HFFc6 (cell line): Measurements from ENCODE around the gene PRR12. TPM values are rescaled to one million over a fixed set of nuclear protein-coding genes. Genes with fewer than 3 reads are reported as not detected.
A peak's percentile ranks its signal among the peaks of the same experiment; 100 is the strongest.
"Not testable (repeated sequence)": the region's sequence is repeated elsewhere in the genome, so short reads cannot be mapped to it uniquely, and the experiment has no call there.

Experiments used
- DNase-seq: peaks from one replicate; pipeline ENCODE4 v3.0.0-alpha.2; 2018
- H3K27ac Mint-ChIP-seq: 2 replicates; pipeline ENCODE4 v1.8.0; 2020; ENCODE audit warnings: mild to moderate bottlenecking, mixed read lengths
- H3K27me3 Mint-ChIP-seq: 2 replicates; pipeline ENCODE4 v1.8.0; 2021; ENCODE audit warnings: mild to moderate bottlenecking, moderate library complexity, mixed read lengths; ENCODE audit not compliant: insufficient read depth
- H3K36me3 Mint-ChIP-seq: 2 replicates; pipeline ENCODE4 v1.8.0; 2021; ENCODE audit warnings: low read depth, mixed read lengths
- H3K4me1 Mint-ChIP-seq: 2 replicates; pipeline ENCODE4 v1.8.0; 2020; ENCODE audit warnings: low read depth, mixed read lengths
- H3K4me3 Mint-ChIP-seq: 2 replicates; pipeline ENCODE4 v1.8.0; 2020; ENCODE audit warnings: mild to moderate bottlenecking, moderate library complexity, mixed read lengths
- H3K9me3 Mint-ChIP-seq: 2 replicates; pipeline ENCODE4 v1.8.0; 2020; ENCODE audit warnings: mild to moderate bottlenecking, mixed read lengths
- CTCF ChIP-seq: fragments of 200-600 bp; sonication (generic); IDR thresholded peaks from 2 replicates; pipeline ENCODE4 v1.5.0; 2021; ENCODE audit warnings: antibody characterized with exemption, mild to moderate bottlenecking
- total RNA-seq, 6 experiments: library from RNA; stranded (reverse); fragmentation: NEBNext Ultra II Directional; extraction: Animal tissue kit (Norgen Biotek cat#: 25700); gene quantifications; 2 replicates in 1 of 6; 3 replicates in 5 of 6; pipeline ENCODE4 v1.2.3, GENCODE V29; 2021

PRR12 gene
- total RNA-seq, 6 experiments from 2014 or later: 23.3 to 26.2 (median 24.3) TPM

- no peaks in the 10 kb centered on the region for H3K9me3 Mint-ChIP-seq
- no peak for TF ChIP-seq CTCF
- DNase-seq: no peak
- H3K27me3 Mint-ChIP-seq: no peaks in the 10 kb centered on the region; the same call in 1 of the 2 replicates
- no peak overlapping the region for H3K4me3 Mint-ChIP-seq
- H3K27ac Mint-ChIP-seq: peak overlapping the region; percentile 2; the same call in 1 of the 2 replicates
- H3K36me3 Mint-ChIP-seq: peaks cover 19% of the 10 kb centered on the region
- H3K4me1 Mint-ChIP-seq: peaks cover 6% of the 10 kb centered on the region; the same call in 1 of the 2 replicates
Observed at GRCh38 chr19:49629659-49630058, 38.7 kb downstream of the PRR12 start.

GRCh38 chr19:49631014-49631588, 40.1 kb downstream of the PRR12 start:
- Mint-ChIP-seq H3K27me3 (no peaks in the 10 kb centered on the region; the same call in 1 of the 2 replicates), H3K9me3 (no peaks in the 10 kb centered on the region), H3K4me3 (no peak overlapping the region), H3K36me3 (peaks cover 19% of the 10 kb centered on the region), H3K4me1 (peaks cover 10% of the 10 kb centered on the region), H3K27ac (peak overlapping the region; percentile 52; the same call in 1 of the 2 replicates)
- no peak for TF ChIP-seq CTCF
- no peak for DNase-seq

GRCh38 chr19:49631610-49632192, 40.7 kb downstream of the PRR12 start:
- no peak overlapping the region for H3K4me3 Mint-ChIP-seq
- H3K36me3 Mint-ChIP-seq: peaks cover 19% of the 10 kb centered on the region

GRCh38 chr19:49632576-49632975, 41.6 kb downstream of the PRR12 start:
- Mint-ChIP-seq H3K4me3 (no peak overlapping the region), H3K9me3 (no peaks in the 10 kb centered on the region), H3K36me3 (peaks cover 15% of the 10 kb centered on the region), H3K27me3 (no peaks in the 10 kb centered on the region; the same call in 1 of the 2 replicates), H3K27ac (no peak overlapping the region), H3K4me1 (peaks cover 17% of the 10 kb centered on the region)
- no peak for DNase-seq
- TF ChIP-seq CTCF: no peak

More at GRCh38 chr19:49631610-49632192, 40.7 kb downstream of the PRR12 start:
- H3K27me3 Mint-ChIP-seq: no peaks in the 10 kb centered on the region; the same call in 1 of the 2 replicates
- H3K27ac Mint-ChIP-seq: no peak overlapping the region
- peaks cover 13% of the 10 kb centered on the region for H3K4me1 Mint-ChIP-seq
- no peak for DNase-seq
- no peaks in the 10 kb centered on the region for H3K9me3 Mint-ChIP-seq
- no peak for TF ChIP-seq CTCF

- peaks cover 24% of the 10 kb centered on the region for H3K4me1 Mint-ChIP-seq
- H3K27me3 Mint-ChIP-seq, H3K4me3 Mint-ChIP-seq, H3K9me3 Mint-ChIP-seq, DNase-seq, H3K27ac Mint-ChIP-seq: not testable (repeated sequence)
- peaks cover 15% of the 10 kb centered on the region for H3K36me3 Mint-ChIP-seq
Observed at GRCh38 chr19:49633273-49633672, 42.3 kb downstream of the PRR12 start.

GRCh38 chr19:49635530-49636232, 44.7 kb downstream of the PRR12 start:
- Mint-ChIP-seq H3K27ac (peak overlapping the region; percentile 53), H3K4me3 (peak overlapping the region; percentile 17; the same call in 1 of the 2 replicates), H3K27me3 (peaks cover 5% of the 10 kb centered on the region), H3K4me1 (peaks cover 37% of the 10 kb centered on the region), H3K36me3 (peaks cover 7% of the 10 kb centered on the region; the same call in 1 of the 2 replicates), H3K9me3 (no peaks in the 10 kb centered on the region)
- no peak for DNase-seq
- peak; percentile 32 for TF ChIP-seq CTCF
